GM12892 (cell line): ENCODE measurements around the gene C11orf21.

Experiments used
- DNase-seq: peaks from one replicate; pipeline ENCODE4 v3.0.0; 2011; ENCODE audit not compliant: insufficient read length
- FAIRE-seq: peaks from 2 replicates; lab custom pipeline; 2011; peaks lifted over from hg19 to GRCh38; lab: Jason Lieb, UNC
- POLR2A ChIP-seq: IDR thresholded peaks from 2 replicates; pipeline ENCODE4 v1.6.1; 2011; ENCODE audit warnings: low read depth, low read length, control low read depth
- POLR2AphosphoS5 ChIP-seq: IDR thresholded peaks from 2 replicates; pipeline ENCODE4 v1.6.1; 2011; ENCODE audit warnings: low read depth, low read length, control low read depth
- TAF1 ChIP-seq: IDR thresholded peaks from 2 replicates; pipeline ENCODE4 v1.6.1; 2011; ENCODE audit warnings: low read depth, mild to moderate bottlenecking, control low read depth, low read length, borderline replicate concordance

Gene C11orf21

GRCh38 chr11:2310786-2311352 lies 9.2 kb upstream of the C11orf21 start:
- TF ChIP-seq TAF1, result no peak
- TF ChIP-seq POLR2A, result no peak
- no peak for FAIRE-seq
- DNase-seq, result no peak

- no peak for TF ChIP-seq POLR2A
- TF ChIP-seq POLR2AphosphoS5, result no peak
- no peak for TF ChIP-seq TAF1
- FAIRE-seq, result no peak
- no peak for DNase-seq
Observed at GRCh38 chr11:2310073-2310785, 8.5 kb upstream of the C11orf21 start.

- FAIRE-seq (no peak), DNase-seq (no peak)
- TF ChIP-seq POLR2A (no peak), POLR2AphosphoS5 (no peak), TAF1 (no peak)
Observed at GRCh38 chr11:2309251-2310072, 7.7 kb upstream of the C11orf21 start.

GRCh38 chr11:2308713-2309112 lies 7.0 kb upstream of the C11orf21 start:
- no peak for TF ChIP-seq POLR2A
- TF ChIP-seq TAF1, result no peak
- TF ChIP-seq POLR2AphosphoS5, result no peak
- FAIRE-seq (no peak), DNase-seq (no peak)

- FAIRE-seq, result no peak
- no peak for DNase-seq
- TF ChIP-seq POLR2AphosphoS5, result no peak
- TF ChIP-seq TAF1, result no peak
- TF ChIP-seq POLR2A, result no peak
Observed at GRCh38 chr11:2307501-2308331, 6.0 kb upstream of the C11orf21 start.

- TF ChIP-seq TAF1 (no peak), POLR2A (no peak), POLR2AphosphoS5 (no peak)
- FAIRE-seq (no peak), DNase-seq (no peak)
Observed at GRCh38 chr11:2306877-2307500, 5.3 kb upstream of the C11orf21 start.

- FAIRE-seq (no peak), DNase-seq (no peak)
- TF ChIP-seq POLR2AphosphoS5 (no peak), TAF1 (no peak), POLR2A (no peak)
Observed at GRCh38 chr11:2306452-2306823, 4.7 kb upstream of the C11orf21 start.

GRCh38 chr11:2305788-2306451 lies 4.2 kb upstream of the C11orf21 start:
- FAIRE-seq, result no peak
- TF ChIP-seq POLR2A (no peak), POLR2AphosphoS5 (no peak), TAF1 (no peak)
- DNase-seq, result no peak

GRCh38 chr11:2305140-2305778 lies 3.5 kb upstream of the C11orf21 start:
- FAIRE-seq, result peak; percentile 60
- TF ChIP-seq POLR2A, result no peak
- TF ChIP-seq TAF1, result no peak
- no peak for TF ChIP-seq POLR2AphosphoS5
- DNase-seq, result peak; percentile 78
